H1 (cell line): Measurements from ENCODE around the gene RBP4.

Experiments
- ATF3 ChIP-seq: IDR thresholded peaks from 2 replicates; pipeline ENCODE4 v1.6.1; 2011; ENCODE audit warnings: low read depth, mild to moderate bottlenecking, low read length; ENCODE audit not compliant: insufficient read depth
- EZH2 ChIP-seq: fragments of 200-600 bp; sonication (generic); IDR thresholded peaks from 2 replicates; pipeline ENCODE4 v1.7.1; 2012; ENCODE audit warnings: low read depth, mild to moderate bottlenecking, moderate library complexity, low read length, inconsistent platforms; ENCODE audit not compliant: severe bottlenecking
- POLR2A ChIP-seq, 2 experiments: IDR thresholded peaks; 1 replicate in 1 of 2; 2 replicates in 1 of 2; pipeline ENCODE4 v1.6.1; 2011; ENCODE audit warnings: low read depth in 2 of 2, low read length in 2 of 2, mild to moderate bottlenecking in 2 of 2; ENCODE audit errors: control extremely low read depth in 1 of 2

- no peak for TF ChIP-seq POLR2A (IDR thresholded peaks at IDR 0.05; ENCODE audit: control extremely low read depth in 1 of 2, low read depth in 2 of 2, low read length in 2 of 2)
- TF ChIP-seq ATF3, result no peak
- no peak for TF ChIP-seq EZH2
Measured at GRCh38 chr10:93630625-93631557, 29.9 kb upstream of the RBP4 start.
